GM12875 (cell line): ENCODE measurements around the gene TMEM252.

Experiments
- H3K4me3 ChIP-seq: one replicate; pipeline ENCODE4 v1.5.1; 2011; ENCODE audit warnings: low read depth, low read length, control low read depth
- TF ChIP-seq, protein P1 (sequence below): IDR thresholded peaks from 2 replicates; pipeline ENCODE4 v1.5.1; 2011; ENCODE audit warnings: low read depth, mild to moderate bottlenecking, control low read depth, inconsistent platforms, low read length, moderate library complexity, borderline replicate concordance; ENCODE audit not compliant: insufficient read depth

TMEM252 gene

GRCh38 chr9:68541568-68541967, 885 bp upstream of the TMEM252 start:
- TF ChIP-seq, protein P1, sequence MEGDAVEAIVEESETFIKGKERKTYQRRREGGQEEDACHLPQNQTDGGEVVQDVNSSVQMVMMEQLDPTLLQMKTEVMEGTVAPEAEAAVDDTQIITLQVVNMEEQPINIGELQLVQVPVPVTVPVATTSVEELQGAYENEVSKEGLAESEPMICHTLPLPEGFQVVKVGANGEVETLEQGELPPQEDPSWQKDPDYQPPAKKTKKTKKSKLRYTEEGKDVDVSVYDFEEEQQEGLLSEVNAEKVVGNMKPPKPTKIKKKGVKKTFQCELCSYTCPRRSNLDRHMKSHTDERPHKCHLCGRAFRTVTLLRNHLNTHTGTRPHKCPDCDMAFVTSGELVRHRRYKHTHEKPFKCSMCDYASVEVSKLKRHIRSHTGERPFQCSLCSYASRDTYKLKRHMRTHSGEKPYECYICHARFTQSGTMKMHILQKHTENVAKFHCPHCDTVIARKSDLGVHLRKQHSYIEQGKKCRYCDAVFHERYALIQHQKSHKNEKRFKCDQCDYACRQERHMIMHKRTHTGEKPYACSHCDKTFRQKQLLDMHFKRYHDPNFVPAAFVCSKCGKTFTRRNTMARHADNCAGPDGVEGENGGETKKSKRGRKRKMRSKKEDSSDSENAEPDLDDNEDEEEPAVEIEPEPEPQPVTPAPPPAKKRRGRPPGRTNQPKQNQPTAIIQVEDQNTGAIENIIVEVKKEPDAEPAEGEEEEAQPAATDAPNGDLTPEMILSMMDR, result no peak
- no peak overlapping the region for H3K4me3 ChIP-seq

- TF ChIP-seq, protein P1, result no peak
- H3K4me3 ChIP-seq, result no peak overlapping the region
These were observed 2.5 kb downstream of the TMEM252 start for GRCh38 chr9:68538200-68538599.

GRCh38 chr9:68537616-68537880, 3.1 kb downstream of the TMEM252 start:
- H3K4me3 ChIP-seq, result no peak overlapping the region
- TF ChIP-seq, protein P1, result no peak

DNA sequence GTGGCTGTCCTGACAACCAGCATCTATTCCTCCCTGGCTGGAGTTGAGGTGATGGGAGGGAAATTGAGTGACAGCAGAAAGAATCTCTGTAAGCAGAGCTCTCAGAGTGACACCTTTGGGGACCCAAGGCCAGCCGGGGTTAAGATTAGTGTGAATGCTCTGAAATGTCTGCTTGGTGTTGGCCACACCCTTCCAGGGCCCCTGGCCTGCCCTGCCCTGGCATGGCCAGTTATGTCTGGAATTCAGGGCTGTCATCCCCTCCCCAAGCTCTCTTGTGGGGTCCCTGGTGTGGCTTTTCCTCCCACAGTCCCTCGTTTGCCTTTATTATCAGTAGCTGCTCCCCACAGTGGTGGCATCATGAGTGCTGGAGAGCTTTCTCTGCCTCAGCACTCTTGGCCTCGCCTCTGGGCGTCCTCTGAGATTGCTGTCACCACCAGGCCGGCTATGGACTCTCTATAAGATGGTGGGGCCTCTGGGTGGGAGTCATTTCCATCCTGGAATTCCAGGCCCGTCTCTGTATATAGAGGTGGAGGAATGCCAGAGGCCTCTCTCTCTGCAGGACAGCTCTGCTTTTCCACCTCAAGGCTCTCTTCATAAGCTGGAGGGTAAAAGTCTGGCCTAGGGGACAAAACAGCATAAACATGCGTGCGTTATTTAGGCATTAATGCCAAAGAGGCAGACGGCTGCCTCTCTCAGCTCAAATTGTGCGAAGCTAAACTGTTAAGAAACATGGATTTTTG, 3.6 kb downstream of the TMEM252 start:
- TF ChIP-seq, protein P1, result no peak
- no peak overlapping the region for H3K4me3 ChIP-seq

GRCh38 chr9:68533678-68534077, 7.0 kb downstream of the TMEM252 start:
- TF ChIP-seq, protein P1, result no peak
- H3K4me3 ChIP-seq, result no peak overlapping the region

- H3K4me3 ChIP-seq, result no peak overlapping the region
- TF ChIP-seq, protein P1, result no peak
These were observed 8.6 kb downstream of the TMEM252 start for GRCh38 chr9:68532131-68532530.

DNA sequence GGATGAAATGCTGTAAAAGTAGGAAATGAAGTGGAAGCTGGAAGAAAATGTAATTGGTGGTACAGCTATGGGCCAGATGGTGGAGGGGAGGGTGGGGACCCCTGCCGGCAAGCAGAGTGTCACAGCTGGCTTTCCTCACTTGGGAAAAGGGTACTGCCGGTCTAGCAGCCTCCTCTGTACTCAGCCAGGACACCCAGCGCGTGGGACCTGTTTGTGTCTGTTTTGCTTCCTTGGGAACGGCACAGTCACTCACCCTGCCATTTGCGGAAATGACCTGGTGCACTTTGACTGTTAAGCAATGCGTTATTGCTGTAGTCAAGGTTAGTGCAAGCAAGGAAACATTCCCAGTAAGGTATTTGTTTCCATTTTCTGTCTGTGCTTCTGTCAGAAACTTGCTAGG, 10.1 kb downstream of the TMEM252 start:
- H3K4me3 ChIP-seq, result no peak overlapping the region
- TF ChIP-seq, protein P1, result no peak
